DOHH2 (cell line): ENCODE measurements around the gene MRPL4.

ENCODE experiments used
- EZH2phosphoT487 ChIP-seq: fragments of 200-600 bp; sonication (generic); IDR thresholded peaks from 2 replicates; pipeline ENCODE4 v1.6.1; 2017; ENCODE audit warnings: borderline replicate concordance, mild to moderate bottlenecking, antibody characterized with exemption, low read length, moderate library complexity, mixed read lengths
- TF ChIP-seq, protein P1 (sequence below): fragments of 200-600 bp; sonication (generic); IDR thresholded peaks from one replicate; pipeline ENCODE4 v1.5.1; 2014; ENCODE audit warnings: antibody characterized with exemption, mild to moderate bottlenecking, low read depth, low read length; ENCODE audit not compliant: poor library complexity, severe bottlenecking

DNA sequence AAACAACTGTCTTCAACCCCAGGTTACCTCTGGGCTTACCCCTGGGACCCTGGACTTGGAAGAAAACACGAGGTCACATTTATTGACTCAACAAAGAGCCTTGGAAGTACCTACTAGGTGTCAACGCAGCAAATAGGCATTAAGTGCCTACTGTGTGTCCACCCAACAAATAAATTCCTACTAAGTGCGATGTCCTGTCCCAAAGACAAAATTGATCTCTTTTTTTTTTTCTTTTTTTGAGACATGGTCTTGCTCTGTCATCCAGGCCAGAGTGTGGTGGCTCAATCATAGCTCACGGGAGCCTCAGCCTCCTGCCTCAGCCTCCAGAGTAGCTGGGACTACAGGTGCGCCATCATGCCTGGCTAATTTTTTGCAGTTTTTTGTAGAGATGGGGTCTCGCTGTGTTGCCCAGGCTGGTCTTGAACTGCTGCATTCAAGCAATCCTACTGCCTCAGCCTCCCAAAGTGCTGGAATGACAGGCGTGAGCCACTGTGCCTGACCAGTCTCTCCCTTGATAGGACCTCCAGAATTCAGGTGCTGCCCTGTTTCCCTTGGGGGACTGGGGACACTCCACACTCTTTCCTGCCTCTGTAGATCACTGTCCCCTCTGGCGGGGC lies 20.3 kb upstream of the MRPL4 start:
- TF ChIP-seq, protein P1, sequence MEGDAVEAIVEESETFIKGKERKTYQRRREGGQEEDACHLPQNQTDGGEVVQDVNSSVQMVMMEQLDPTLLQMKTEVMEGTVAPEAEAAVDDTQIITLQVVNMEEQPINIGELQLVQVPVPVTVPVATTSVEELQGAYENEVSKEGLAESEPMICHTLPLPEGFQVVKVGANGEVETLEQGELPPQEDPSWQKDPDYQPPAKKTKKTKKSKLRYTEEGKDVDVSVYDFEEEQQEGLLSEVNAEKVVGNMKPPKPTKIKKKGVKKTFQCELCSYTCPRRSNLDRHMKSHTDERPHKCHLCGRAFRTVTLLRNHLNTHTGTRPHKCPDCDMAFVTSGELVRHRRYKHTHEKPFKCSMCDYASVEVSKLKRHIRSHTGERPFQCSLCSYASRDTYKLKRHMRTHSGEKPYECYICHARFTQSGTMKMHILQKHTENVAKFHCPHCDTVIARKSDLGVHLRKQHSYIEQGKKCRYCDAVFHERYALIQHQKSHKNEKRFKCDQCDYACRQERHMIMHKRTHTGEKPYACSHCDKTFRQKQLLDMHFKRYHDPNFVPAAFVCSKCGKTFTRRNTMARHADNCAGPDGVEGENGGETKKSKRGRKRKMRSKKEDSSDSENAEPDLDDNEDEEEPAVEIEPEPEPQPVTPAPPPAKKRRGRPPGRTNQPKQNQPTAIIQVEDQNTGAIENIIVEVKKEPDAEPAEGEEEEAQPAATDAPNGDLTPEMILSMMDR: no peak
- TF ChIP-seq EZH2phosphoT487: no peak
